ENCODE data around the gene CREB3L4.

Gene CREB3L4

GRCh38 chr1:153951183-153951582, 16.5 kb upstream of the CREB3L4 start:
- no peak overlapping the region for H3K27ac ChIP-seq (replicated peaks; ENCODE audit: low read length)
- H3K27me3 ChIP-seq (ENCODE audit: control insufficient read depth in 3 of 3, insufficient read depth in 3 of 3, low read depth in 1 of 3, low read length in 3 of 3), result no peaks in the 10 kb centered on the region
- no peak overlapping the region for H2BK15ac ChIP-seq (ENCODE audit: low read length)
- no peak overlapping the region for H3K14ac ChIP-seq (ENCODE audit: low read length)
- no peak overlapping the region for H4K8ac ChIP-seq (ENCODE audit: low read depth, low read length)
- no peak overlapping the region for H3K4me2 ChIP-seq (ENCODE audit: insufficient read depth, low read length, poor library complexity, severe bottlenecking)
- H2BK5ac ChIP-seq (ENCODE audit: low read length), result peak overlapping the region; percentile 13
- no peak overlapping the region for H2AFZ ChIP-seq (ENCODE audit: low read length)
- no peak overlapping the region for H3K9ac ChIP-seq (ENCODE audit: low read depth, low read length, poor library complexity)
- peaks cover 27 to 73% of the 10 kb centered on the region in 2 donors for H3K36me3 ChIP-seq (replicated peaks in 1 of 2; ENCODE audit: control insufficient read depth in 2 of 2, insufficient read depth in 2 of 2, low read length in 2 of 2)
- no peak overlapping the region for H2AK5ac ChIP-seq (ENCODE audit: low read depth, low read length)
- no peak overlapping the region for H3K18ac ChIP-seq (ENCODE audit: low read length)
- H3K23ac ChIP-seq (ENCODE audit: low read depth, low read length, poor library complexity), result peak overlapping the region; percentile 47
- H2BK12ac ChIP-seq (ENCODE audit: low read length), result no peak overlapping the region
- WGBS, 2 donors (ENCODE audit: extremely low coverage in 2 of 2, insufficient read length in 2 of 2, insufficient replicate concordance in 1 of 2), result no CpG with 5 or more reads among the region's 11 CpGs
- no peak for DNase-seq (ENCODE audit: low spot score)
- H4K91ac ChIP-seq (ENCODE audit: low read depth, low read length, poor library complexity), result no peak overlapping the region
- no peaks in the 10 kb centered on the region for H3K9me3 ChIP-seq (replicated peaks in 1 of 2; ENCODE audit: control insufficient read depth in 2 of 2, insufficient read depth in 1 of 2, low read depth in 1 of 2, low read length in 2 of 2)
- peaks cover 4% of the 10 kb centered on the region for H3K79me1 ChIP-seq (ENCODE audit: low read depth, low read length)
- H2BK120ac ChIP-seq (ENCODE audit: low read depth, low read length), result no peak overlapping the region
- no peak overlapping the region for H3K4me3 ChIP-seq (ENCODE audit: low read length in 2 of 2)
- H3K4ac ChIP-seq (ENCODE audit: low read length), result no peak overlapping the region
- H3K4me1 ChIP-seq (ENCODE audit: control insufficient read depth in 2 of 2, insufficient read depth in 1 of 2, low read depth in 1 of 2, low read length in 2 of 2), result peaks cover 2 to 3% of the 10 kb centered on the region in 2 donors

GRCh38 chr1:153951801-153952200, 15.9 kb upstream of the CREB3L4 start:
- no peak overlapping the region for H3K4ac ChIP-seq (ENCODE audit: low read length)
- H4K91ac ChIP-seq (ENCODE audit: low read depth, low read length, poor library complexity), result no peak overlapping the region
- no peak overlapping the region for H4K8ac ChIP-seq (ENCODE audit: low read depth, low read length)
- no peak overlapping the region for H2AFZ ChIP-seq (ENCODE audit: low read length)
- H3K4me1 ChIP-seq (ENCODE audit: control insufficient read depth in 2 of 2, insufficient read depth in 1 of 2, low read depth in 1 of 2, low read length in 2 of 2), result peaks cover 2 to 3% of the 10 kb centered on the region in 2 donors
- no peak overlapping the region for H3K4me3 ChIP-seq (ENCODE audit: low read length in 2 of 2)
- no peak overlapping the region for H3K18ac ChIP-seq (ENCODE audit: low read length)
- no peak overlapping the region for H3K14ac ChIP-seq (ENCODE audit: low read length)
- no peak for DNase-seq (ENCODE audit: low spot score)
- H3K79me1 ChIP-seq (ENCODE audit: low read depth, low read length), result peaks cover 4% of the 10 kb centered on the region
- no peak overlapping the region for H3K4me2 ChIP-seq (ENCODE audit: insufficient read depth, low read length, poor library complexity, severe bottlenecking)
- H3K9me3 ChIP-seq (replicated peaks in 1 of 2; ENCODE audit: control insufficient read depth in 2 of 2, insufficient read depth in 1 of 2, low read depth in 1 of 2, low read length in 2 of 2), result no peaks in the 10 kb centered on the region
- H2BK15ac ChIP-seq (ENCODE audit: low read length), result no peak overlapping the region
- peaks cover 27 to 73% of the 10 kb centered on the region in 2 donors for H3K36me3 ChIP-seq (replicated peaks in 1 of 2; ENCODE audit: control insufficient read depth in 2 of 2, insufficient read depth in 2 of 2, low read length in 2 of 2)
- H2AK5ac ChIP-seq (ENCODE audit: low read depth, low read length), result no peak overlapping the region
- H2BK120ac ChIP-seq (ENCODE audit: low read depth, low read length), result no peak overlapping the region
- H2BK5ac ChIP-seq (ENCODE audit: low read length), result peak overlapping the region; percentile 13
- peak overlapping the region; percentile 30 for H3K9ac ChIP-seq (ENCODE audit: low read depth, low read length, poor library complexity)
- H2BK12ac ChIP-seq (ENCODE audit: low read length), result no peak overlapping the region
- WGBS, 2 donors (ENCODE audit: extremely low coverage in 2 of 2, insufficient read length in 2 of 2, insufficient replicate concordance in 1 of 2), result no CpG with 5 or more reads among the region's 2 CpGs
- no peaks in the 10 kb centered on the region for H3K27me3 ChIP-seq (ENCODE audit: control insufficient read depth in 3 of 3, insufficient read depth in 3 of 3, low read depth in 1 of 3, low read length in 3 of 3)
- no peak overlapping the region for H3K27ac ChIP-seq (replicated peaks; ENCODE audit: low read length)
- H3K23ac ChIP-seq (ENCODE audit: low read depth, low read length, poor library complexity), result no peak overlapping the region

GRCh38 chr1:153953859-153954365, 13.8 kb upstream of the CREB3L4 start:
- Histone ChIP-seq H2AFZ (ENCODE audit: low read length) (no peak overlapping the region), H2BK12ac (ENCODE audit: low read length) (no peak overlapping the region), H2BK5ac (ENCODE audit: low read length) (no peak overlapping the region), H3K79me1 (ENCODE audit: low read depth, low read length) (peaks cover 10% of the 10 kb centered on the region), H3K4me1 (ENCODE audit: control insufficient read depth in 2 of 2, insufficient read depth in 1 of 2, low read depth in 1 of 2, low read length in 2 of 2) (peaks cover 9% of the 10 kb centered on the region in 2 donors), H3K9me3 (replicated peaks in 1 of 2; ENCODE audit: control insufficient read depth in 2 of 2, insufficient read depth in 1 of 2, low read depth in 1 of 2, low read length in 2 of 2) (no peaks in the 10 kb centered on the region), H2AK5ac (ENCODE audit: low read depth, low read length) (no peak overlapping the region), H3K18ac (ENCODE audit: low read length) (no peak overlapping the region), H3K36me3 (replicated peaks in 1 of 2; ENCODE audit: control insufficient read depth in 2 of 2, insufficient read depth in 2 of 2, low read length in 2 of 2) (peaks cover 20 to 57% of the 10 kb centered on the region in 2 donors), H3K4ac (ENCODE audit: low read length) (no peak overlapping the region), H3K9ac (ENCODE audit: low read depth, low read length, poor library complexity) (no peak overlapping the region), H3K4me2 (ENCODE audit: insufficient read depth, low read length, poor library complexity, severe bottlenecking) (no peak overlapping the region), H3K27ac (replicated peaks; ENCODE audit: low read length) (no peak overlapping the region), H2BK120ac (ENCODE audit: low read depth, low read length) (no peak overlapping the region), H4K91ac (ENCODE audit: low read depth, low read length, poor library complexity) (no peak overlapping the region), H3K4me3 (ENCODE audit: low read length in 2 of 2) (no peak overlapping the region), H2BK15ac (ENCODE audit: low read length) (no peak overlapping the region), H3K14ac (ENCODE audit: low read length) (no peak overlapping the region), H3K23ac (ENCODE audit: low read depth, low read length, poor library complexity) (no peak overlapping the region), H3K27me3 (ENCODE audit: control insufficient read depth in 3 of 3, insufficient read depth in 3 of 3, low read depth in 1 of 3, low read length in 3 of 3) (no peaks in the 10 kb centered on the region), H4K8ac (ENCODE audit: low read depth, low read length) (no peak overlapping the region)
- no CpG with 5 or more reads among the region's 4 CpGs for WGBS, 2 donors (ENCODE audit: extremely low coverage in 2 of 2, insufficient read length in 2 of 2, insufficient replicate concordance in 1 of 2)
- DNase-seq (ENCODE audit: low spot score), result no peak

- H2BK15ac ChIP-seq (ENCODE audit: low read length), result no peak overlapping the region
- no peak overlapping the region for H2BK5ac ChIP-seq (ENCODE audit: low read length)
- no peak for DNase-seq (ENCODE audit: low spot score)
- H3K4me2 ChIP-seq (ENCODE audit: insufficient read depth, low read length, poor library complexity, severe bottlenecking), result no peak overlapping the region
- no peak overlapping the region for H2BK12ac ChIP-seq (ENCODE audit: low read length)
- H3K79me1 ChIP-seq (ENCODE audit: low read depth, low read length), result peaks cover 10% of the 10 kb centered on the region
- peaks cover 9 to 13% of the 10 kb centered on the region in 2 donors for H3K4me1 ChIP-seq (ENCODE audit: control insufficient read depth in 2 of 2, insufficient read depth in 1 of 2, low read depth in 1 of 2, low read length in 2 of 2)
- no peak overlapping the region for H3K9ac ChIP-seq (ENCODE audit: low read depth, low read length, poor library complexity)
- no peak overlapping the region for H4K8ac ChIP-seq (ENCODE audit: low read depth, low read length)
- H3K14ac ChIP-seq (ENCODE audit: low read length), result no peak overlapping the region
- peaks cover 21 to 58% of the 10 kb centered on the region in 2 donors for H3K36me3 ChIP-seq (replicated peaks in 1 of 2; ENCODE audit: control insufficient read depth in 2 of 2, insufficient read depth in 2 of 2, low read length in 2 of 2)
- H3K23ac ChIP-seq (ENCODE audit: low read depth, low read length, poor library complexity), result no peak overlapping the region
- H2AK5ac ChIP-seq (ENCODE audit: low read depth, low read length), result no peak overlapping the region
- no peak overlapping the region for H3K4me3 ChIP-seq (ENCODE audit: low read length in 2 of 2)
- no CpG with 5 or more reads among the region's 10 CpGs for WGBS, 2 donors (ENCODE audit: extremely low coverage in 2 of 2, insufficient read length in 2 of 2, insufficient replicate concordance in 1 of 2)
- H2BK120ac ChIP-seq (ENCODE audit: low read depth, low read length), result no peak overlapping the region
- no peak overlapping the region for H4K91ac ChIP-seq (ENCODE audit: low read depth, low read length, poor library complexity)
- H3K9me3 ChIP-seq (replicated peaks in 1 of 2; ENCODE audit: control insufficient read depth in 2 of 2, insufficient read depth in 1 of 2, low read depth in 1 of 2, low read length in 2 of 2), result no peaks in the 10 kb centered on the region
- no peaks in the 10 kb centered on the region for H3K27me3 ChIP-seq (ENCODE audit: control insufficient read depth in 3 of 3, insufficient read depth in 3 of 3, low read depth in 1 of 3, low read length in 3 of 3)
- H3K27ac ChIP-seq (replicated peaks; ENCODE audit: low read length), result no peak overlapping the region
- no peak overlapping the region for H3K18ac ChIP-seq (ENCODE audit: low read length)
- H2AFZ ChIP-seq (ENCODE audit: low read length), result no peak overlapping the region
- H3K4ac ChIP-seq (ENCODE audit: low read length), result no peak overlapping the region
These were observed 12.9 kb upstream of the CREB3L4 start for GRCh38 chr1:153954826-153955225.

Measured in neuronal stem cell (in vitro differentiated cells).